HepG2 (cell line): ENCODE measurements around the gene ANK3. TPM values are rescaled to one million over a fixed set of nuclear protein-coding genes. Genes with fewer than 3 reads are reported as not detected.

ENCODE experiments used
- EED ChIP-seq: sonication (generic); formaldehyde crosslinking; IDR thresholded peaks from 2 replicates; pipeline ENCODE4 v1.5.0; 2020; ENCODE audit warnings: mild to moderate bottlenecking, missing genetic modification reagents
- HCFC1 ChIP-seq: fragments of 150-350 bp; IDR thresholded peaks from 2 replicates; pipeline ENCODE4 v1.6.1; 2014; ENCODE audit warnings: low read depth, low read length
- MAZ ChIP-seq, 2 experiments: sonication (generic) in 1 of 2; formaldehyde crosslinking in 1 of 2; IDR thresholded peaks; 2 replicates each; pipeline versions ENCODE4 v1.5.0 to v1.6.1; 2012 to 2020; ENCODE audit warnings: low read depth in 2 of 2, mild to moderate bottlenecking in 2 of 2, borderline replicate concordance in 1 of 2, improper control_type of control experiment in 1 of 2, low read length in 1 of 2, missing genetic modification reagents in 1 of 2, moderate library complexity in 1 of 2
- RBM39 ChIP-seq: fragments of 200-400 bp; formaldehyde crosslinking; IDR thresholded peaks from one replicate; pipeline ENCODE4 v1.6.1; 2018; ENCODE audit warnings: antibody characterized with exemption, mild to moderate bottlenecking, low read depth, low read length; ENCODE audit not compliant: poor library complexity, severe bottlenecking
- ZC3H13 ChIP-seq: sonication (generic); formaldehyde crosslinking; IDR thresholded peaks from 2 replicates; pipeline ENCODE4 v1.8.1; 2023; ENCODE audit warnings: mild to moderate bottlenecking, missing genetic modification reagents, moderate library complexity
- ZNF674 ChIP-seq: sonication (generic); formaldehyde crosslinking; IDR thresholded peaks from 2 replicates; pipeline ENCODE4 v1.5.0; 2020; ENCODE audit warnings: low read depth, mild to moderate bottlenecking, missing genetic modification reagents
- polyA plus RNA-seq, 8 experiments: library from polyadenylated mRNA; depleted of rRNA in 3 of 8; stranded (reverse) in 7 of 8; unstranded in 1 of 8; fragments of >200 nt; fragmentation: Illumina TruSeq in 4 of 8; extraction: Trizol in 4 of 8; gene quantifications; 2 replicates each; pipeline versions ENCODE4 v1.2.1 to v1.2.3, GENCODE V29; 2011 to 2016; ENCODE audit warnings: low read depth in 4 of 8, missing spikeins in 1 of 8, mixed read lengths in 1 of 8; ENCODE audit not compliant: insufficient read depth in 1 of 8
- total RNA-seq, 5 experiments: library from RNA; depleted of rRNA; stranded (reverse); fragments of >200 nt; fragmentation: Illumina TruSeq; extraction: Trizol; gene quantifications; 2 replicates each; pipeline ENCODE4 v1.2.3, GENCODE V29; 2016; ENCODE audit warnings: low read depth in 1 of 5
- TF ChIP-seq, protein P1 (sequence below): sonication (generic); formaldehyde crosslinking; IDR thresholded peaks from 2 replicates; pipeline ENCODE4 v1.5.1; 2020; ENCODE audit warnings: mild to moderate bottlenecking, missing genetic modification reagents
- TF ChIP-seq, protein P2 (sequence below): IDR thresholded peaks from 2 replicates; pipeline ENCODE4 v1.6.1; 2016; ENCODE audit warnings: control low read depth
- TF ChIP-seq, protein P3 (sequence below): sonication (generic); formaldehyde crosslinking; conservative IDR thresholded peaks from 2 replicates; pipeline ENCODE4 v1.8.0; 2022; ENCODE audit warnings: missing genetic modification reagents

Gene ANK3
- total and polyA plus RNA-seq, 2 of the 13 experiments (the other 11 are each of a cell fraction or from before 2014, with no cell fraction given): not detected

DNA sequence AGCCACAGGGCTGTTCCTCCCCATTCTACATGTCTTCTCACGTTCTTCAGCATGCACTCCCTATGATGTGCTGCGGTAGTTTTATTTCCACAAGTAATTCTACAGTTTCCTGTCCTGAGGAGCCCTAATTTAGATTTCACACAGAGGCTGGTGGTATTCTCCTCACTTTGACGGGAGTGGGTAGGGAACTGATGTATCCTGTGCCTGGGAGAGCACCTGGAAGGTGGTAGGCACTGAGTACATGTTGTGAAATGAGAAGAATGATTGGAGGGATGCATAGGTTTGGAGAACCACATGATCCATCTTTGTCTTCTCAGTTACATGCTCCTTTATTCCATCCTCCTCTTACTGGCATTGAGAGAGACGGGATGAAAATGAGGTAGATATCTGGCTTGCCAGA lies 365.2 kb downstream of the ANK3 start (continued):
- TF ChIP-seq, protein P1, sequence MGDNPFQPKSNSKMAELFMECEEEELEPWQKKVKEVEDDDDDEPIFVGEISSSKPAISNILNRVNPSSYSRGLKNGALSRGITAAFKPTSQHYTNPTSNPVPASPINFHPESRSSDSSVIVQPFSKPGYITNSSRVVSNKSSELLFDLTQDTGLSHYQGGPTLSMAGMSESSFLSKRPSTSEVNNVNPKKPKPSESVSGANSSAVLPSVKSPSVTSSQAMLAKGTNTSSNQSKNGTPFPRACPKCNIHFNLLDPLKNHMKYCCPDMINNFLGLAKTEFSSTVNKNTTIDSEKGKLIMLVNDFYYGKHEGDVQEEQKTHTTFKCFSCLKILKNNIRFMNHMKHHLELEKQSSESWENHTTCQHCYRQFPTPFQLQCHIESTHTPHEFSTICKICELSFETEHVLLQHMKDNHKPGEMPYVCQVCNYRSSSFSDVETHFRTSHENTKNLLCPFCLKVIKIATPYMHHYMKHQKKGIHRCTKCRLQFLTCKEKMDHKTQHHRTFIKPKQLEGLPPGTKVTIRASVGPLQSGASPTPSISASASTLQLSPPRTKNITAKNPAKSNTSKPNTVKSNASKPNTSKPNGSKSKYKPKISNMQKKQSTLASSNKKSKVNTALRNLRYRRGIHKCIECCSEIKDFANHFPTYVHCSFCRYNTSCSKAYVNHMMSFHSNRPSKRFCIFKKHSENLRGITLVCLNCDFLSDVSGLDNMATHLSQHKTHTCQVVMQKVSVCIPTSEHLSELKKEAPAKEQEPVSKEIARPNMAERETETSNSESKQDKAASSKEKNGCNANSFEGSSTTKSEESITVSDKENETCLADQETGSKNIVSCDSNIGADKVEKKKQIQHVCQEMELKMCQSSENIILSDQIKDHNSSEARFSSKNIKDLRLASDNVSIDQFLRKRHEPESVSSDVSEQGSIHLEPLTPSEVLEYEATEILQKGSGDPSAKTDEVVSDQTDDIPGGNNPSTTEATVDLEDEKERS (CRISPR knock-in tag): no peak
- TF ChIP-seq HCFC1 (no peak), EED (no peak), RBM39 (no peak), MAZ (IDR thresholded peaks at IDR 0.05; ENCODE audit: borderline replicate concordance, low read depth, low read length) (no peak), MAZ (CRISPR knock-in tag; IDR thresholded peaks at IDR 0.05; ENCODE audit: low read depth) (no peak), ZNF674 (no peak), ZC3H13 (CRISPR knock-in tag) (no peak)
- TF ChIP-seq, protein P2, sequence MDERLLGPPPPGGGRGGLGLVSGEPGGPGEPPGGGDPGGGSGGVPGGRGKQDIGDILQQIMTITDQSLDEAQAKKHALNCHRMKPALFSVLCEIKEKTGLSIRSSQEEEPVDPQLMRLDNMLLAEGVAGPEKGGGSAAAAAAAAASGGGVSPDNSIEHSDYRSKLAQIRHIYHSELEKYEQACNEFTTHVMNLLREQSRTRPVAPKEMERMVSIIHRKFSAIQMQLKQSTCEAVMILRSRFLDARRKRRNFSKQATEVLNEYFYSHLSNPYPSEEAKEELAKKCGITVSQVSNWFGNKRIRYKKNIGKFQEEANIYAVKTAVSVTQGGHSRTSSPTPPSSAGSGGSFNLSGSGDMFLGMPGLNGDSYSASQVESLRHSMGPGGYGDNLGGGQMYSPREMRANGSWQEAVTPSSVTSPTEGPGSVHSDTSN: no peak
- TF ChIP-seq, protein P3, sequence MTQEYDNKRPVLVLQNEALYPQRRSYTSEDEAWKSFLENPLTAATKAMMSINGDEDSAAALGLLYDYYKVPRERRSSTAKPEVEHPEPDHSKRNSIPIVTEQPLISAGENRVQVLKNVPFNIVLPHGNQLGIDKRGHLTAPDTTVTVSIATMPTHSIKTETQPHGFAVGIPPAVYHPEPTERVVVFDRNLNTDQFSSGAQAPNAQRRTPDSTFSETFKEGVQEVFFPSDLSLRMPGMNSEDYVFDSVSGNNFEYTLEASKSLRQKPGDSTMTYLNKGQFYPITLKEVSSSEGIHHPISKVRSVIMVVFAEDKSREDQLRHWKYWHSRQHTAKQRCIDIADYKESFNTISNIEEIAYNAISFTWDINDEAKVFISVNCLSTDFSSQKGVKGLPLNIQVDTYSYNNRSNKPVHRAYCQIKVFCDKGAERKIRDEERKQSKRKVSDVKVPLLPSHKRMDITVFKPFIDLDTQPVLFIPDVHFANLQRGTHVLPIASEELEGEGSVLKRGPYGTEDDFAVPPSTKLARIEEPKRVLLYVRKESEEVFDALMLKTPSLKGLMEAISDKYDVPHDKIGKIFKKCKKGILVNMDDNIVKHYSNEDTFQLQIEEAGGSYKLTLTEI (CRISPR knock-in tag): no peak
